Small intestine (tissue), 7 donors: ENCODE data around the gene RAI1. TPM values are rescaled to one million over a fixed set of nuclear protein-coding genes. Genes with fewer than 3 reads are reported as not detected.

Experiments
- DNase-seq, 2 donors: peaks; one replicate each; pipeline versions ENCODE4 v3.0.0 to v3.0.0-alpha.2; 2013
- FAIRE-seq: peaks from 2 replicates; lab custom pipeline; 2012; peaks lifted over from hg19 to GRCh38; lab: Jason Lieb, UNC
- H3K27ac ChIP-seq, 3 donors: one replicate each; pipeline ENCODE4 v1.5.1; 2013; ENCODE audit warnings: low read length in 2 of 3, mild to moderate bottlenecking in 2 of 3, control low read depth in 1 of 3, inconsistent platforms in 1 of 3, low read depth in 1 of 3, moderate library complexity in 1 of 3
- H3K27me3 ChIP-seq, 3 donors: one replicate each; pipeline ENCODE4 v1.6.1; 2013; ENCODE audit warnings: low read length in 3 of 3, inconsistent platforms in 1 of 3; ENCODE audit not compliant: control insufficient read depth in 3 of 3, insufficient read depth in 3 of 3
- H3K36me3 ChIP-seq, 3 donors: one replicate each; pipeline ENCODE4 v1.6.1; 2013; ENCODE audit warnings: low read length in 3 of 3, inconsistent platforms in 1 of 3, low read depth in 1 of 3, mild to moderate bottlenecking in 1 of 3, moderate library complexity in 1 of 3; ENCODE audit not compliant: control insufficient read depth in 3 of 3, insufficient read depth in 2 of 3
- H3K4me1 ChIP-seq, 3 donors: one replicate each; pipeline ENCODE4 v1.6.1; 2013; ENCODE audit warnings: low read length in 2 of 3, inconsistent platforms in 1 of 3, low read depth in 1 of 3, mild to moderate bottlenecking in 1 of 3, moderate library complexity in 1 of 3; ENCODE audit not compliant: control insufficient read depth in 3 of 3, insufficient read depth in 2 of 3
- H3K4me3 ChIP-seq, 3 donors: one replicate each; pipeline ENCODE4 v1.5.1; 2013; ENCODE audit warnings: low read length in 3 of 3, control low read depth in 1 of 3, inconsistent platforms in 1 of 3, low read depth in 1 of 3, mild to moderate bottlenecking in 1 of 3, moderate library complexity in 1 of 3
- H3K9me3 ChIP-seq, 2 donors: one replicate each; pipeline ENCODE4 v1.6.1; 2013; ENCODE audit warnings: low read depth in 1 of 2, low read length in 1 of 2; ENCODE audit not compliant: control insufficient read depth in 2 of 2, insufficient read depth in 1 of 2
- WGBS, 3 donors: extraction: QIAGEN DNeasy Blood & Tissue Kit; methylation state at CpG; one replicate each; pipeline ENCODE4 v1.1.7; 2013; 5-methylcytosine and 5-hydroxymethylcytosine counted together
- polyA plus RNA-seq, 4 donors: library from polyadenylated mRNA; stranded (reverse) in 3 of 4; unstranded in 1 of 4; fragments of 200-250 nt in 3 of 4; fragments of 120-200 nt in 1 of 4; gene quantifications; one replicate each; pipeline versions ENCODE4 v1.2.1 to v1.2.3, GENCODE V29; 2013
- donor health status: healthy with polysubstance abuse.
- donor health status: control.
- donor health status: control.
- donor health status: Bipolar disorder and iron deficiency.
- donor health status: healthy.

RAI1 gene
- polyA plus RNA-seq, 4 donors, result 2.4 to 20.7 (median 6.2) TPM

GRCh38 chr17:17752089-17752820, 71.0 kb downstream of the RAI1 start:
- Histone ChIP-seq H3K9me3 (no peaks in the 10 kb centered on the region), H3K27ac (peak overlapping the region; percentile 26 to 84 (median 75)), H3K4me3 (peak overlapping the region; percentile 45 to 55 (median 45)), H3K27me3 (no peaks in the 10 kb centered on the region), H3K36me3 (peaks cover 0 to 44% (median 0%) of the 10 kb centered on the region in 3 donors), H3K4me1 (peaks cover 2 to 35% (median 3%) of the 10 kb centered on the region in 3 donors)
- DNase-seq, result peak; percentile 94 to 96
- FAIRE-seq, result no peak
- WGBS, 3 donors, result 1 to 3% (median 1%) methylated on average over 31 to 57 of the region's 57 CpGs

GRCh38 chr17:17752821-17753321, 71.6 kb downstream of the RAI1 start:
- no peaks in the 10 kb centered on the region for H3K27me3 ChIP-seq
- H3K4me3 ChIP-seq, result peak overlapping the region in 2 of 3 donors; percentile 45 to 55
- peak overlapping the region; percentile 33 to 84 (median 61) for H3K27ac ChIP-seq
- peaks cover 0 to 44% (median 0%) of the 10 kb centered on the region in 3 donors for H3K36me3 ChIP-seq
- H3K9me3 ChIP-seq, result no peaks in the 10 kb centered on the region
- FAIRE-seq, result no peak
- peak in 1 of 2 donors; percentile 32 for DNase-seq
- H3K4me1 ChIP-seq, result peaks cover 2 to 37% (median 3%) of the 10 kb centered on the region in 3 donors
- WGBS, 3 donors, result 14 to 39% (median 24%) methylated on average over 9 of the region's 9 CpGs

GRCh38 chr17:17754719-17755686, 73.7 kb downstream of the RAI1 start:
- 86 to 90% (median 87%) methylated on average over 11 of the region's 11 CpGs for WGBS, 3 donors
- peaks cover 2 to 37% (median 3%) of the 10 kb centered on the region in 3 donors for H3K4me1 ChIP-seq
- H3K9me3 ChIP-seq, result no peaks in the 10 kb centered on the region
- no peak overlapping the region for H3K4me3 ChIP-seq
- FAIRE-seq (no peak), DNase-seq (no peak)
- H3K27me3 ChIP-seq, result no peaks in the 10 kb centered on the region
- no peak overlapping the region for H3K27ac ChIP-seq
- H3K36me3 ChIP-seq, result peaks cover 0 to 53% (median 0%) of the 10 kb centered on the region in 3 donors

GRCh38 chr17:17755715-17756114, 74.5 kb downstream of the RAI1 start:
- H3K36me3 ChIP-seq, result peaks cover 0 to 59% (median 0%) of the 10 kb centered on the region in 3 donors
- no peak overlapping the region for H3K27ac ChIP-seq
- 84 to 88% (median 87%) methylated on average over 8 of the region's 8 CpGs for WGBS, 3 donors
- H3K4me1 ChIP-seq, result peaks cover 2 to 40% (median 3%) of the 10 kb centered on the region in 3 donors
- no peak for FAIRE-seq
- H3K4me3 ChIP-seq, result no peak overlapping the region
- H3K27me3 ChIP-seq, result no peaks in the 10 kb centered on the region
- no peaks in the 10 kb centered on the region for H3K9me3 ChIP-seq
- no peak for DNase-seq

- H3K36me3 ChIP-seq, result peaks cover 0 to 66% (median 0%) of the 10 kb centered on the region in 3 donors
- H3K4me1 ChIP-seq, result peaks cover 2 to 42% (median 3%) of the 10 kb centered on the region in 3 donors
- no peak for FAIRE-seq
- DNase-seq, result no peak
- no peaks in the 10 kb centered on the region for H3K27me3 ChIP-seq
- H3K27ac ChIP-seq, result no peak overlapping the region
- 65 to 90% (median 81%) methylated on average over 15 of the region's 15 CpGs for WGBS, 3 donors
- H3K4me3 ChIP-seq, result no peak overlapping the region
- no peaks in the 10 kb centered on the region for H3K9me3 ChIP-seq
These were observed 76.1 kb downstream of the RAI1 start for GRCh38 chr17:17757391-17757791.

GRCh38 chr17:17757956-17758845, 76.9 kb downstream of the RAI1 start:
- Histone ChIP-seq H3K4me3 (no peak overlapping the region), H3K4me1 (peaks cover 0 to 41% (median under 1%) of the 10 kb centered on the region in 3 donors), H3K36me3 (peaks cover 0 to 74% (median 0%) of the 10 kb centered on the region in 3 donors), H3K9me3 (no peaks in the 10 kb centered on the region), H3K27me3 (no peaks in the 10 kb centered on the region), H3K27ac (peak overlapping the region in 2 of 3 donors; percentile 8 to 21)
- no peak for FAIRE-seq
- WGBS, 3 donors, result 74 to 86% (median 86%) methylated on average over 26 of the region's 26 CpGs
- DNase-seq, result no peak

GRCh38 chr17:17758941-17759563, 77.8 kb downstream of the RAI1 start:
- Histone ChIP-seq H3K9me3 (no peaks in the 10 kb centered on the region), H3K4me3 (no peak overlapping the region), H3K4me1 (peaks cover 0 to 41% (median 0%) of the 10 kb centered on the region in 3 donors), H3K27me3 (no peaks in the 10 kb centered on the region), H3K27ac (peak overlapping the region in 1 of 3 donors; percentile 8), H3K36me3 (peaks cover 0 to 82% (median 0%) of the 10 kb centered on the region in 3 donors)
- DNase-seq (no peak), FAIRE-seq (no peak)
- WGBS, 3 donors, result 75 to 85% (median 84%) methylated on average over 7 of the region's 7 CpGs
